ENCODE results near the gene PRF1.

DNA sequence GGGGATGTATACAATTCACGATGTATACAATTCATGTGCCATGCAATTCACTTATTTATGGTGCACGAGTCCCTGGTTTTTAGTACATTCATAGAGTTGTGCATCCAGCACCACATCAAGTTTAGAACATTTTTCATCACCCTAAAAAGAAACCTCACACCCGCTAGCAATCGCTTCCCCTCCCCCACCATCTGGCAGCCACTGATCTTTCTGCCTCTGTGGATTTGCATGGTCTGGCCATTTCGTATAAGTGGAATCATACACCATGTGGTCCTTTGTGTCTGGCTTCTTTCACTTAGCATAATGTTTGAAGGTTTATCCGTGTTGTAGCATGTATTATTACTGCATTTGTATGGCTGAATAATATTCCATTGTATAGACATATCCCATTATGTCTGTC, 52.1 kb downstream of the PRF1 start:
- TF ChIP-seq POLR2A (IDR thresholded peaks at IDR 0.05), result no peak
- TF ChIP-seq, protein P1, sequence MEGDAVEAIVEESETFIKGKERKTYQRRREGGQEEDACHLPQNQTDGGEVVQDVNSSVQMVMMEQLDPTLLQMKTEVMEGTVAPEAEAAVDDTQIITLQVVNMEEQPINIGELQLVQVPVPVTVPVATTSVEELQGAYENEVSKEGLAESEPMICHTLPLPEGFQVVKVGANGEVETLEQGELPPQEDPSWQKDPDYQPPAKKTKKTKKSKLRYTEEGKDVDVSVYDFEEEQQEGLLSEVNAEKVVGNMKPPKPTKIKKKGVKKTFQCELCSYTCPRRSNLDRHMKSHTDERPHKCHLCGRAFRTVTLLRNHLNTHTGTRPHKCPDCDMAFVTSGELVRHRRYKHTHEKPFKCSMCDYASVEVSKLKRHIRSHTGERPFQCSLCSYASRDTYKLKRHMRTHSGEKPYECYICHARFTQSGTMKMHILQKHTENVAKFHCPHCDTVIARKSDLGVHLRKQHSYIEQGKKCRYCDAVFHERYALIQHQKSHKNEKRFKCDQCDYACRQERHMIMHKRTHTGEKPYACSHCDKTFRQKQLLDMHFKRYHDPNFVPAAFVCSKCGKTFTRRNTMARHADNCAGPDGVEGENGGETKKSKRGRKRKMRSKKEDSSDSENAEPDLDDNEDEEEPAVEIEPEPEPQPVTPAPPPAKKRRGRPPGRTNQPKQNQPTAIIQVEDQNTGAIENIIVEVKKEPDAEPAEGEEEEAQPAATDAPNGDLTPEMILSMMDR (IDR thresholded peaks at IDR 0.05), result no peak

Measured in tibial nerve (tissue), 3 donors.